ENCODE measurements around the gene ANO7. TPM values are rescaled to one million over a fixed set of nuclear protein-coding genes. Genes with fewer than 3 reads are reported as not detected.

The ANO7 gene
- total RNA-seq, 1 donor from 2014 or later = under 0.01 TPM

DNA sequence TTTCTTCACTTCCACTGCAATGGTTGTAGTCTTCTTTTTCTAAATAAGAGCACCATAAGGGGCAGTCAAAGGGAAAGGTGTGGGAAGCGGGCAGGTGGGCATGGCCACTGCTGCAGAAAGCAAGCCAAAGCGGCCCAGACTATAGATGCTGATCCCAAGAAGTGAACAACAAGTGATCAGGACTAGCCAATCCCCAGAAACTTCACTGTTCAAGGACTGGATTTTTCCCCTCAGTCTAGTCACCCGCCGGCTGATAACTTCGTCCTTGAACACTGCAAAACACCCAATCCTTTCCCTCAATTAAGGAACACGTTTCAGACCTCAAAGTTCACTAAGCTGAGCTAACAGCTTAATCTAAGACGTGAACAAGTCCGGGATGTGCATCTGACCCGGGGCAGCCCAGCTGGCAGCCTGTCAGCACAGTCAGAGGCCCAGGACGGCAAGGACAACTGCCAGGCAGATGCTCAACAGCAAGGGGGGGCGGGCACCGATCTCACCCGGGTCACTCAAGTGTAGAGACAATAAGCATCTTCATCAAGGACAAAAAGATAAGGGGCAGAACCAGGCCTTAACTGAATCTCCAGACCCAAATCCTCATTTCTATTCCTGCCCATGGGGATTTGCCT is 67.2 kb downstream of the ANO7 start:
- H3K27me3 ChIP-seq (ENCODE audit: control insufficient read depth, insufficient read depth, low read length) = no peaks in the 10 kb centered on the region
- peaks cover 34% of the 10 kb centered on the region for H3K36me3 ChIP-seq (ENCODE audit: control insufficient read depth, insufficient read depth, low read length)
- TF ChIP-seq, protein P1, sequence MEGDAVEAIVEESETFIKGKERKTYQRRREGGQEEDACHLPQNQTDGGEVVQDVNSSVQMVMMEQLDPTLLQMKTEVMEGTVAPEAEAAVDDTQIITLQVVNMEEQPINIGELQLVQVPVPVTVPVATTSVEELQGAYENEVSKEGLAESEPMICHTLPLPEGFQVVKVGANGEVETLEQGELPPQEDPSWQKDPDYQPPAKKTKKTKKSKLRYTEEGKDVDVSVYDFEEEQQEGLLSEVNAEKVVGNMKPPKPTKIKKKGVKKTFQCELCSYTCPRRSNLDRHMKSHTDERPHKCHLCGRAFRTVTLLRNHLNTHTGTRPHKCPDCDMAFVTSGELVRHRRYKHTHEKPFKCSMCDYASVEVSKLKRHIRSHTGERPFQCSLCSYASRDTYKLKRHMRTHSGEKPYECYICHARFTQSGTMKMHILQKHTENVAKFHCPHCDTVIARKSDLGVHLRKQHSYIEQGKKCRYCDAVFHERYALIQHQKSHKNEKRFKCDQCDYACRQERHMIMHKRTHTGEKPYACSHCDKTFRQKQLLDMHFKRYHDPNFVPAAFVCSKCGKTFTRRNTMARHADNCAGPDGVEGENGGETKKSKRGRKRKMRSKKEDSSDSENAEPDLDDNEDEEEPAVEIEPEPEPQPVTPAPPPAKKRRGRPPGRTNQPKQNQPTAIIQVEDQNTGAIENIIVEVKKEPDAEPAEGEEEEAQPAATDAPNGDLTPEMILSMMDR (IDR thresholded peaks at IDR 0.05; ENCODE audit: insufficient read depth, low read length, severe bottlenecking) = no peak
- no peak for DNase-seq (ENCODE audit: low read depth)
- no peak overlapping the region for H3K4me3 ChIP-seq (ENCODE audit: low read depth, low read length)
- FAIRE-seq = no peak

DNA sequence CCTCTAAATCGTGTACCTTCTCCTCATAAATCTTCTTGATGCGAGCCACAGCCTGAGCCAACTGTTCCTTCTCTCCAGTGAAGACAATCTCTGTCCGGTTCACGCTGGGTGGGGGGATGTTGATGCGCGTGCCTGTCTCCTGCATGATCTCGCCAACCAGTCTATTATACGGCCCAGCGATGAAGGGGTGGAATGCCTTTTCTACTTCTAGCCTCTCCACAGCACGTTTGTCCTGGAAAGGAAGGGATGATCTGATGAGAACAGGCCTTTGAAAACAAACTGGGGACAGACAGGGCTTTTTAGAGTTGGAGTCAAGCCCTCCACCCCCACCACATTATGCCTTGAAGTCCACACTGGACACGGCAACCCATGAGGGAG is 67.7 kb downstream of the ANO7 start:
- DNase-seq (ENCODE audit: low read depth) (no peak), FAIRE-seq (no peak)
- Histone ChIP-seq H3K4me3 (ENCODE audit: low read depth, low read length) (no peak overlapping the region), H3K36me3 (ENCODE audit: control insufficient read depth, insufficient read depth, low read length) (peaks cover 36% of the 10 kb centered on the region), H3K27me3 (ENCODE audit: control insufficient read depth, insufficient read depth, low read length) (no peaks in the 10 kb centered on the region)
- TF ChIP-seq, protein P1 (IDR thresholded peaks at IDR 0.05; ENCODE audit: insufficient read depth, low read length, severe bottlenecking) = no peak

DNA sequence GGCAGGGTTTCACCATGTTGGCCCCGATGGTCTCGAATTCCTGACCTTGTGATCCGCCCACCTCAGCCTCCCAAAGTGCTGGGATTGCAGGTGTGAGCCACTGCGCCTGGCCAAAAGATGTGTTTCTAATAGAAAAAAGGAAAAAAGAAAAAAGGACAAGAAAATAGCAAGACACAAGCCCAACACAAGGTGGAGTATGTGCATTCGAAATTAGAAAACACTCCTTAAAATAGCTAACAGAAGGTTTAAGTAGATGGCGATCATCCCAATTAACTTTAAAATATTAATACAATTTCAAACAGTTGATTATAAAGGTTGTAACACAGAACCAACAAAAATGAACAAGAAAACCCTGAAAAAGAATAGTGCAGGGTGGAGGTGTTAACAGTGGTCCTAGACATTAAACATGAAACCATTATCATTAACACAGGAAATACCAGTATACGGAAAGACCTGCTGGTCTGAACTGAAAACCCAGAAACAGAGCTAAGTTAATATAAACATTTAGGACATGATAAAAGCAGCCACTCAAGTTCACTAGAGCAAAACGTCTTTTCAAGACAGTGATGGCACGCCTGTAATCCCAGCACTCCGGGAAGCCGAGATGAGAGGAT is 69.0 kb downstream of the ANO7 start:
- no peak for FAIRE-seq
- H3K4me3 ChIP-seq (ENCODE audit: low read depth, low read length) = no peak overlapping the region
- H3K36me3 ChIP-seq (ENCODE audit: control insufficient read depth, insufficient read depth, low read length) = peaks cover 43% of the 10 kb centered on the region
- TF ChIP-seq, protein P1 (IDR thresholded peaks at IDR 0.05; ENCODE audit: insufficient read depth, low read length, severe bottlenecking) = no peak
- H3K27me3 ChIP-seq (ENCODE audit: control insufficient read depth, insufficient read depth, low read length) = no peaks in the 10 kb centered on the region
- no peak for DNase-seq (ENCODE audit: low read depth)

DNA sequence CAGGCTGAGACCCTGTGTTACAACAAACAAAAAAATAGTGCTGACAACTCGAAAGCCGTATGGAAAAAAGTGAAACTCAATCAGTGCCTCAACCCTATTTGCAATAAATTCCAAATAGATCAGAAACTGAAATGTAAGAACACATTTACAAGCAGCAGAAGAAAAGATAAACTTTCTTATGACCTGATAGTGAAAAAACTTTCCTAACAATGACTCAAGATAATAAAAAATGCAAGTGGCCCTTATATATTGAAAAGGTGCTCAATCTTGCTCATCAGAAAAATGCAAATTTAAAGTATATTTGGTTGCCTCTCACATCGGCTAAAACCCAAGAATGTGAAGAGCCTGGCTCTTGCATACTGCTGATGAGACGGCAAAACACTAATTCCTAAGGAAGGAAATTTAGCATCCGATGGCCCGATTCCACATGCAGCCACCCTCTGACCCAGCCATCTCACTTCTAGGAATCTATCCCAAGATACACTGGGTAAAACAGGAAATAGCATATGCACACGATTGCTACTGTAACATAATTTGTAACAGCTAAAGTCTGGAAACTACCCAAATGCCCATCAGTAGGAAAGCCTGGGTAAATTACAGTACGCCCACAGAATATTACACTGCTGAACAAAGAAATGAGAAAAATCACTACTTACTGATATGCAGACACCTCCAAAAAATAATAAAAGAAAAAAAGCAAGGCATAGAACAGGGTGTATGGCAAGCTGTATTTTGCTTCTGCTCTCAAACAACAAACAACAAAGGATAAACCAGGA is 70.2 kb downstream of the ANO7 start:
- Histone ChIP-seq H3K27me3 (ENCODE audit: control insufficient read depth, insufficient read depth, low read length) (no peaks in the 10 kb centered on the region), H3K36me3 (ENCODE audit: control insufficient read depth, insufficient read depth, low read length) (peaks cover 45% of the 10 kb centered on the region), H3K4me3 (ENCODE audit: low read depth, low read length) (no peak overlapping the region)
- FAIRE-seq (no peak), DNase-seq (ENCODE audit: low read depth) (no peak)
- TF ChIP-seq, protein P1 (IDR thresholded peaks at IDR 0.05; ENCODE audit: insufficient read depth, low read length, severe bottlenecking) = no peak

DNA sequence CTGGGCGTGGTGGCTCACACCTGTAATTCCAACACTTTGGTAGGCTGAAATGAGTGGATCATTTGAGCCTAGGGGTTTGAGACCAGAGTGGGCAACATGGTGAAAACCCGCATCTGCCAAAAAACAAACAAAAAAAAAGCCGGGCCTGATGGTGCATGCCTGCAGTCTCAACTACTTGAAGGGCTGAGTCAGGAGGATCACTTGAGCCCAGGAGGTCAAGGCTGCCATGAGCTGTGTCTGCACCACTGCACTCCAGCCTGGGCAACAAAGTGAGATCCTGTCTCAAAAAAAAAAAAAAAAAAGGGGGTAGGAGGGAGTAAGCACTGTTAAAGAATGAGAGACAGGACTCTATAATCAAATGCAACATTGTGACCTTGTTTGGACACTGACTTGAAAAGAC is 72.4 kb downstream of the ANO7 start:
- H3K27me3 ChIP-seq (ENCODE audit: control insufficient read depth, insufficient read depth, low read length) = no peaks in the 10 kb centered on the region
- H3K4me3 ChIP-seq (ENCODE audit: low read depth, low read length) = no peak overlapping the region
- DNase-seq (ENCODE audit: low read depth) = no peak
- no peak for FAIRE-seq
- TF ChIP-seq, protein P1 (IDR thresholded peaks at IDR 0.05; ENCODE audit: insufficient read depth, low read length, severe bottlenecking) = no peak
- peaks cover 36% of the 10 kb centered on the region for H3K36me3 ChIP-seq (ENCODE audit: control insufficient read depth, insufficient read depth, low read length)
